Measurements from ENCODE around the gene SLC1A7.

SLC1A7 gene

DNA sequence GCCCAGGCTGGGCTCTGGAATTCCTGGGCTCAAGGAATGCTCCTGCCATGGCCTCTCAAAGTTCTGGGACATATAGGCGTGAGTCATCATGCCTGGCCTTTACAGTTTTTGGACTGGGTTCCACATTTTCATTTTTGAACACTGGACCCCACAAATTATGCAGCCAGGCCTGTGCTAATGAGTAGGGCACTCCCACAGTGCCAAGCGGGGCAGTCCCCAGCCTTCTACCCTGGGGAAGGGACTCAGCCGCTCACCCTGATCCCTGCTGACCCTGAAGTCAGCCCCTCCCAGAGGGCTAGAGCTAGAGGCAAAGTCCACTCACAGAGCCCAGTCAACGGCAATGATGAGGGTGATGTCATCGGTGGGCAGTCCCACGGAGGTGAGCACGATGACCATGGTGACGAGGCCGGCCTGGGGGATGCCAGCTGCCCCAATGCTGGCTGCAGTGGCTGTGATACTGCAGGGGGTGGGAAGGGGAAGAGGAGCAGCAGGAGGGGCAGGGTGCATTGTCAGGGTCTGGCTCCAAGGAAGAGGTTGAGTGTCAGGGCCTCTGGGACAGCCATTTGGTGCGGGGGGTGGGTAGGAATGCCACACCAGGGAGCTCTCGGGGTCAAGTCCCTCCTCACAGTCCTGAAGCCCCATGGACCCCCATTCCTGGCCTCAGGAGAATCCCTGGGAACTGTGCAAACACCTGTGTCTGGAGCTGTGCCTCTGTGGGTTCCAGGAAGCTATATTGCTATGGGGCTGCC is 52.8 kb downstream of the SLC1A7 start:
- no peak for DNase-seq

DNA sequence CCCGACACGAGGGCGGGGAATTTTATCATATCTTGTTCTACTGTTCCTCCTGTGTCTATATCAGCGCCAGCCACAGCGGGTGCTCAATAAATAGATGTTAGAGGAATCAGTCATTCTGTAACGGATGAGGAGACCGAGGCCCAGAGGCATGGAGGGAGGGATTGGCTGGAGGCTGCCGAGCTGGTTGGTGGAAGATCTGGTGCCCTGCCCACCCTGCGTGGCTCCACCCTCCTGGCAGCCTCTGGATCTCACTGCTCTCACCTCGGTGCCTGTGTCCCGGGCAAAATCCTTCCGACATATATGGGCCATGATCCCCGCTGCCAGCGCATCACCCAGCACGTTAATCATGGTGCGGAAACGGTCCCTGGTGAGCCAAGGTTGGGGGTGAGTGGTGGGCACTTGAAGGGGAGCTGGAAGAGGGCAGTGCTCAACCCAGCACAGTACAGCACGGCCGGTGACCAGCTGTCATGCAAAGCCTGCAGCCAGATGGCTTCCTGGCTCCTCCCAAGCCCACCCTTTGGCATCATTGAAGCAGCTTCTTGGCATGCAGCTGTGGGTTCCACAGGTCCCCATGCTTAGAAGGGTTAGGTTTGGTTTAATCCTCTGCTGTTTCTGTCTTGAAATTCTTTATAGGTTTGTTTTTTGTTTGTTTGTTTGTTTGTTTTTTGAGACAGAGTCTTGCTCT is 53.7 kb downstream of the SLC1A7 start:
- peak; percentile 40 for DNase-seq

DNA sequence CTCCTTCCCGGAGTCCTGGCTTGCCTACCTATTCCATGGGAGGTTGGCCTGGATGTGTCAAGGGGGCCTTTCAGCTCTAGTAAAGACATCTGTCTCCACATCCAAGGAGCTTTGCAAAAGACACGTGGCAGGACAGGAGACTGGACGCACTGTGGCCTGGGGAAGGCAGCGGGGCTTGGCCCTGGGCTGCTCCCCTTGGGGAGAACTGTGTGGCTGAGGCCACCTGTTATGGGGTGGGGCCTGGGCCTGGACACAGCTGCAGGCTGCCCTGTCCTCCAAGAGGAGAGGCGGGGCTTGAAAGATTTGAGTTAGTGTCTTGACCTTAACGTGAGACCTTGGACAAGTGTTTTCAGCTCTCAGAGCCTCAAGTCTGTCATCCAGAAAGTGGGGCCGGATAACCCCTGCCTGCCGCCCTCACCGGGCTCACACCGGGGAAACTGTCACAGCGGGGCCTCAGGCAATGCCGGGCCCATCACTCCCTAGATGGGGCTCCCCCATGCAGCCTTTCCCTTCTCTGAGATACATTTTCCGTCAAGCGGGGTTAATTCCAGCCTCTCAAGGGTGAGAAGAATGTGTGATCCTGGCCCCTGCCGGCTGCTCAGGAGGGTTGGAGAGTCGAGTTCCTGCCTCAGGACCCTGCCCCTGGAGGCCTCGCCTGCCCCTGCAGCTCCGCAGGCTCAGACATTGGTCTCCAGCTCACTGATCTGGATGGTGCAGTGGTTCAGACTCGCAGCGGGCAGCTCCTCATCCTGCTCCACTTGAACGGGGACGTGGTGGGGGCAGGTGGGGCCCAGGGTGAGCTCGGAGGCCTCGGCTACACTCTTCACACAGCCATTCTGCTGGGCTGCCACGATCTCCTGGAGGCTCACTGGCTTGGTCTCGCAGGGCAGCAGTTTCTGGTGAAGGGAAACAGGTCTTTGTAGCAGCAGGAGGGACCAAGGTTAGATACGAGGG is 54.8 kb downstream of the SLC1A7 start:
- no peak for DNase-seq

DNA sequence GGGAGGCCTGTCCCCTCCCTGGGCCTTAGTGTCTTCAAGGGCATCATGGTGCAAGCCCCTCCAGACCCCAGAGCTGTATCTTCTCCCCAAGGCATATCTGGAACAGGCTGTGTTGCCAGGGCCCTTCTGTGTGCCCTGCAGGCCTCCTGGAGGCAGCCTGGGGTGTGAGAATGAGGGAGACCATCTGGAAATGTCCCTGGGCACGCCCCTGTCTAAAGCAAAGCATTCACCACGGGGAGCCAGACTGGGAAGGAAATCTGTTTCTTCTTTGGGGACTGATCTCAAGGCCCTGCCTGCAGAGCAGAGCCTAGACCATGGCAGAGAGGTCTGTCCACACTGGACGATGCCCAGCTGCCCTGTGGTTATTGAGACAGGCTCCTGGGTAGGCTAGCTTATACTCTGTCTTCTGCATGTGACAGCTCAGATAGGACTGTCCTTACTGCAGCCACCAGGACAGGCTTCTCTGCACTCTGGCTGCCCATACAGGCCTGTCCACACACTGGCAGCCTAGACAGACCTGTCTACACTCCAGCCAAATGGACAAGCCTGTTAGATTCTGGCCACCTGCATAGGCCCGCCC is 55.9 kb downstream of the SLC1A7 start:
- DNase-seq: no peak

DNA sequence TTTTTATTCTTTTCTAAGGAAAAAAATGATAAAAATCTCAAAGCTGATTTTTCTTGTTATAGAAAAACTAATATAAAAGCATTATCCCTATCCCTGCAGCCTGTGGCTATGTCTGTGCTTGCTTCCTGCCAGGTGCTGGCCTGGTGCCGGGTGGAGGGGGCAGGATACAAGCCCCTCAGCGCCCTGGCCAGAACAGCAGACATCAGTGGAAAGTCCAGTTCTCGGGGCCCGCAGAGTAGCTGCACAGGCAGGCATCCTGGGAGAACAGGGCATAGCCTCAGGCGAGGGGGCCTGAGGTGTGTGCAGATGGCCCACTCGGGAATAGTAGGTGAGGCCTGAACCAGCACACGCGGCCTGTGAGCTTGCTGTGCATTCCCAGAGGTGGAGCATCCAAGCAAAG is 57.0 kb downstream of the SLC1A7 start:
- no peak for DNase-seq

DNA sequence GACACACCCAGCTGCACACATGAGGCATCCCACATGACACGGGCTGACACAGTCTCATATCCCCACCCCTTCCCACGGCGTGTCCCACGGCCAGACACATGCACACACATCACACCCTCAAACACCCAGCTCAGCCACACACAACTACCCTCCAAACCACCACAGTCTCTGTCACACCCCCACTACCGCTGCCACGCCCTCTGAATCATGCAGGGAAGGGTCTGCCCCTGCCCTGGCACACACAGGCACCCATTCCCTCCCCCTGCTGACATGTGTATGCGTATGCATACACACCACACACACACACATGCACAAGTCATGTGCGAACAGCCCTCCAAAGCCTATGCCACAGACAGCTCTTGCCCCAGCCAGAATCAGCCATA is 57.9 kb downstream of the SLC1A7 start:
- no peak for DNase-seq

DNA sequence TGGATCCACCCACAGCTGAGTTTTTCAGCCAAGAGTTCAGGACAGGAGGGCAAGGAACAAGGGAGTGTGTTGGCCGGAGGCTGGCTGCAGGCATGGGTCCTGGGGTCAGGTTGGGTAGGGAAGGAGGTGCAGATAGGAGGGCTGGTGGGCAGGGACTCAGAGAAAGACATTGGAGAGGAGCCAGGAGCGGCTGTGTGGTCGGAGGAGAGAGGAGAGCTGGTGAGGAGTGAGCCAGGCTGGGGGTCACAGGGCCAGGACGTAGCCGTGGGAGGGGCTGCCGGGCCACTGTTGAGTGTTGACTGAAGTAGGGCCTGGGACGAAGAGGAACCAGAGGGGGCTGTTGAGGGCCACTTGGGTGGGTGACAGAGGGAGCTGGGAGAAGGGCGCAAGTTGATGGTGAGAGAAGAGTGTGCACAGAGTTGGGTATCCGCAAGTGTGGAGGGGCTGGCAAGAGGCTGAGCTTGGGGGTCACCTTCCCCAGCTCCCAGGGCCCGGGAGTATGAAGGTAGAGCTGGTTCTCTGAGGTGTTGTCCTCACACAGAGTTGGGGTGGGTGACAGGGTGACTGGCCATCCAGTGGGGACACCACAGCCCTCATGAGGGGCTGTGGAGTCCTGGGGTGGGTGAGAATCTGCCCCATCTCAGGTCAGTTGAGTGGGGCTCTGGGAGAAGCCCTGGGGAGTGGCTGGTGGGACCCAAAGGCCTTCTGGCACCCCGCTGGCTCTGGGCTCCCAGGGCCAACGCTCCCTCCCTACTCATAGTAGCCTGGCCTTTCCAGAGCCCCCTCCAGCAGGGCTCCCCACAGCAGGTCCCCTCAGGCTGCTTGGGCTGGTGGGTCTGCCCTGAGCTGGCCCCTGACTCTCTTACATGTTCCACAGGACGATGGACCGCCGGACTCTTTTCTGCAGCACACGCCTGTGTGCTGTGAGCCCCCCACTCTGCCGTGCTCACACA is 58.5 kb downstream of the SLC1A7 start:
- DNase-seq: no peak

DNA sequence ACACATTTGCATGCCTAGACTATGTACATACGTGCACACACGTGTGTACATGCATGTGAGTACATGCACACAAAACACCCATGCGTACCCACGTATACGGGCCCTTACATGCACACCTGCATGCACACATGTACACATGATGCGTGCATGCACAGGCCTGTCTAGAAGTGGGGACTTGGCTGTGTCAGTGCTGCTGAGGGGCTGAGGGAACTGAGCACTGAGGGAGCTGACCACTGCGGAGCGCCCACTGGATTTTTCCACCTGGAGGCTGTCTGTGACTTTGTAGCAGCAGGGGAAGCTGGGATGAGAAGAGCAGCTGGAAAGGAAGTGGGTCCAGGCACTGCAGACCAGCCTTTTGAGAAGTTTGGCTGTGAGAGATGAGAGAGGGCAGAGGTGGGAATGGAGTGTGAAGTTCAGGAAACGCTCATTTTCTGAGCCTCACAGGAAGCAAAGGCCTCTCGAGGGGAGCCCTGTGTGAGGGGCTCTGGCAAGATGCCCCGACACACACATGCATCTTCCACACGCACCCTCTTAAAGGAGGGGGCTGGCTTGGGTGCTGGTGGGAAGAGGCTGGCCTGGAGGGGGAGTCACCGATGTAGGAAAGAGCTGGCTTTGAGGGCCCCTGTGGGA is 59.5 kb downstream of the SLC1A7 start:
- DNase-seq: no peak

DNA sequence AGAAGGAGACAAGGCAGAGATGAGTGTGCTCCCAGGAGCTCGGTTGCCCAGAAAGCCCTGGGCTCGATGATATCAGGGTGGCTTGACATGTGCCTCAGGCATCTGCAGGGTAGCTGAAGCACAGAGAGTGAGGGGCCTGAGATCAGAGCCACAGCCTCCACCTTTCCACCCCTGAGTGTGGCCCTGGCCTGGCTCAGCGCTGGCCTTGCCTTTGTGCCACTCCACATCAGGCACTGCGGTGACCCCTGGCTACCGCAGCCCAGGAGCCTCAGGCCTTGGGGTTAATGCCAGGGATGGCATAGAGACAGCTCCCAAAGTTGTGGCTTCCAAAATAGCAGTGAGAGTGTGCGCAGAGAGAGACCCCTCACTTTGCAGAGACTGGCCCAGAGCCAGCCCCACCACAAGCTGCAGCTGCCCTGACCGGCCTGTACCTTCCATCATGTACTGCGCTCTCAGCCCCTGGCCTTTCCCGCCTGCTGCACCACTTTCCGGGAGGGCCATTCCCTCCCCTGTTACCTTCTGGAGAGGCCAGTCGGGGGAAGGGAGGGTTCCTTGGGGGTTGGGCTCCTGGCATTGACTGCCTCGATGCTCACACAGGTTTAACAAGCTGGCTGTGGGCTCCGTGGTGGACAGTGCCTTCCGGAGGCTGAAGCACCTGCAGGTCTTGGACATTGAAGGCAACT is 60.9 kb downstream of the SLC1A7 start:
- DNase-seq: no peak

DNA sequence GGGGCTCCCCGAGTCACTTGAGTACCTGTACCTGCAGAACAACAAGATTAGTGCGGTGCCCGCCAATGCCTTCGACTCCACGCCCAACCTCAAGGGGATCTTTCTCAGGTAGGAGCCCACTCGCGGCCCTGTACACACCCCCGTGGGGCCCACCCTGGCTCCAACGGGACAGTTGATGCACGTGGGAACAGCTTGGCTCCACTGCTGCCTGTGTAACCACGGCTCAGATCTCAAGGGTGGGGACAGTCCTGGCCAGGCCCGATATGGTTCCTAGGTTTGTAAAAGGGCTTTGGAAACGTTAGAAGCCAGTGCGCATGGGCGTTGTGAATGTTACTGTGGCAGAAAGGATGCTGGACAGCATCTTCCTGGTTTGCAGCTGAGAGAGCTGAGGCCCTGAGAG is 61.7 kb downstream of the SLC1A7 start:
- no peak for DNase-seq

DNA sequence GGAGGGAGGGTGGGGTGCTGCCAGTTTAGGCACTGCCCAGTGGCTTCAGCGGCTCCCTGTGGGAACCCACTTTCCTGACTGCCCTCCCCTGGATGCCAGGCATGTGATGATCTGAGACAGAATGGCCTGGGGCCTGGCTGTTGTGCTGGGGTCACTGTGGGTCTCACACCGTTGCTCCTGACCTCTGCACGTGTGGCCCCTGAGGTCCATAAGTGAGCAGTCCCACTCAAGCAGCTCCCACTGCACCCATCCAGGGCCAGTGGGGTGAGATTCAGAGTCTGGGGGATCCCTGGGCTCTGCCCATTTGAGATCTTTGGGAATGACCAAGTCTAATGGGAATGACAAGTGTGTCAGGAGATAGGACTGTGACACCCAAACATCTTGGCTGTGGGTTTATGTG is 62.4 kb downstream of the SLC1A7 start:
- no peak for DNase-seq

DNA sequence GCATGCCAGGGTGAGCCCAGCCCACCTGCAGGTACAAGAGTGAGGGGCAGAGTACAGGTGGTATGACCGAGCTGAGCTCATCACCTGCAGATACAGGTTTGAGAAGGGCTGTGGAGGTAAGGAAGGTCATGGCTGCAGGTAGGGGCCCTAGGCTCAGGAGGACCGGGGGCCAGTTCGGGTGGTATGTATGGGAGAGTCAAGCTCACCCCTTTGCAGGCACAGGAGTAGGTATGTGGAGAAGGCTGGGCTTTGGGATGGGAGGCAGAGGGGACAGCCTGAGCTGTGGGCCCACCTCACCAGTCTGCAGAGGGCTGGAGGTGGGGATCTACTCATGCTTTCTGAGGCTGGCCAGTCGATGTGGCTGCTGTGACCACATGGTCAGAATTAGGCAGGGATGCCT is 63.2 kb downstream of the SLC1A7 start:
- DNase-seq: no peak

DNA sequence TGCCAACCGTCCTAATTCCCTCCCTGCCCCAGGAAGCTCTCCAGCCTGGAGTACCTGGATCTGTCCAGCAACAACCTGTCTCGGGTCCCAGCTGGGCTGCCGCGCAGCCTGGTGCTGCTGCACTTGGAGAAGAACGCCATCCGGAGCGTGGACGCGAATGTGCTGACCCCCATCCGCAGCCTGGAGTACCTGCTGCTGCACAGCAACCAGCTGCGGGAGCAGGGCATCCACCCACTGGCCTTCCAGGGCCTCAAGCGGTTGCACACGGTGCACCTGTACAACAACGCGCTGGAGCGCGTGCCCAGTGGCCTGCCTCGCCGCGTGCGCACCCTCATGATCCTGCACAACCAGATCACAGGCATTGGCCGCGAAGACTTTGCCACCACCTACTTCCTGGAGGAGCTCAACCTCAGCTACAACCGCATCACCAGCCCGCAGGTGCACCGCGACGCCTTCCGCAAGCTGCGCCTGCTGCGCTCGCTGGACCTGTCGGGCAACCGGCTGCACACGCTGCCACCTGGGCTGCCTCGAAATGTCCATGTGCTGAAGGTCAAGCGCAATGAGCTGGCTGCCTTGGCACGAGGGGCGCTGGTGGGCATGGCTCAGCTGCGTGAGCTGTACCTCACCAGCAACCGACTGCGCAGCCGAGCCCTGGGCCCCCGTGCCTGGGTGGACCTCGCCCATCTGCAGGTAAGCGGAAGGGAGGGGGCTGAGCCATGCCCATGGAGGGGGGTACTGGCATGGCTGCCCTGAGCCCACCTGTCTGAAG is 63.9 kb downstream of the SLC1A7 start:
- no peak for DNase-seq

DNA sequence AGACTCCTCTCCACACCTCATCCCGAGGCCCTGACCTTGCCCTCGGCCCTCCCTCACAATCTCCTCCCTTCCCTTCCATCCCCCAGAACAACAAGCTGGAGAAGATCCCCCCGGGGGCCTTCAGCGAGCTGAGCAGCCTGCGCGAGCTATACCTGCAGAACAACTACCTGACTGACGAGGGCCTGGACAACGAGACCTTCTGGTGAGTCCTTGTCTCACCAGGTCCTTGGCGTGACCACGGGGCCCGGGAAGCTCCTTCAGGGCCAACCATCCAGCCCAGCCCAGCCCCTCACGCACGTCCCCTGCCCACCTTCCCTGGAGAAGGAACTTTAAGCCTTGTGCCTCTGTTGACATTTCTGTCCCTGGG is 64.9 kb downstream of the SLC1A7 start:
- DNase-seq: no peak

DNA sequence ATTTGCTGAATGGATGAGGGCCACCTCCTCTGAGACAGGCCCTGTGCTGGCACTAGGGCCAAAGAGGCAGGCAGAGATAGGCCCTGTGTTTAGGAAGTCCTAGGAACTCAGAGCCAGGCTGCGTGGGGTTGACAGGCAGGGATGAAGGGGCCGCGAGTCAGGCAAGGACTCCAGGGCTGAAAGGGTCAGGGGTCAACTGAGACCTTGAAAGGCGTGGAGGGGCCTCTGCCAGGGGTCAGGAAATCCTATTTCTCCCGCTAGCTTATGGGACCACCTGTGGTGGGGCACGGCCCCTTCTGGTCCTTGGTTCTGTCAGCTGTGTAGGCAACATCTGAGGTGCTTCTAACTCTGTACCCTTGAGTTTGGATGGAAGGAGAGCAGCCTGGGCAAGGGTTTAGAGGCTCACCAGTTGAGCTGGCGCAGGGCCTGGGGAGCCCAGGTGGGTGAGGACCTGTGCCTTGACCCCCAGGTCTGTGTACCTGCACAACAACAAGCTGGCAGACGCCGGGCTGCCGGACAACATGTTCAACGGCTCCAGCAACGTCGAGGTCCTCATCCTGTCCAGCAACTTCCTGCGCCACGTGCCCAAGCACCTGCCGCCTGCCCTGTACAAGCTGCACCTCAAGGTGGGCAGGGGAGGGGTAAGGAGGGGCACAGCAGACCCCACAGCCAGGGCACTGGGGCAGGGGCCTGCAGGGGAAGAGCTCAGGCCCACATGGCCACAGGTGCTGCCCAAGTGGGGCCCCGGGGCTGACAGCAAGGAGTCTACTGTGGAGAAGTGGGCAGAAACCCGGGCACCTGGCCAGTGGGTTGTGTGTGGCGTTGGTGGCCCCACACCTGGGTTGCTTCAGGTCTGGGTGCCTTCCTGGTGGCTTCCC is 65.5 kb downstream of the SLC1A7 start:
- no peak for DNase-seq

DNA sequence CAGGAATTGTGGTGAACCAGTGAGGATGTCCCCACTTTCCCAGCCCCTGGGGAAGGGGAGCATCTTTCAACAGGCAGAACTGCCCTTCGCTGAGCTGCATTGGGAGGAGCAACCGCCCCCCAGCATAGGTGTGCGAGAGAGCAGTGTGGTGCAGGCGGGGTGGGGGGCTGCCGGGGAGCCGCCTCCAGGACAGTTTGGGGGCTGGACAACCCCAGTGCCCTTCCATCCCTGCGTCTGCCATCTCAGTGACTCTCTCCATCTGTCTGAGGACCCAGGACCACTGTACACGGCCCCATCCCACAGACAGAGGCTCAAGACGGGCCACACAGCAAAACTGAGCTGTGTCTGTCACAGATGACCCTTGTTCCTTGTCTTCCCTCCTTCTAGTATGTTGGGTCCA is 66.3 kb downstream of the SLC1A7 start:
- no peak for DNase-seq

DNA sequence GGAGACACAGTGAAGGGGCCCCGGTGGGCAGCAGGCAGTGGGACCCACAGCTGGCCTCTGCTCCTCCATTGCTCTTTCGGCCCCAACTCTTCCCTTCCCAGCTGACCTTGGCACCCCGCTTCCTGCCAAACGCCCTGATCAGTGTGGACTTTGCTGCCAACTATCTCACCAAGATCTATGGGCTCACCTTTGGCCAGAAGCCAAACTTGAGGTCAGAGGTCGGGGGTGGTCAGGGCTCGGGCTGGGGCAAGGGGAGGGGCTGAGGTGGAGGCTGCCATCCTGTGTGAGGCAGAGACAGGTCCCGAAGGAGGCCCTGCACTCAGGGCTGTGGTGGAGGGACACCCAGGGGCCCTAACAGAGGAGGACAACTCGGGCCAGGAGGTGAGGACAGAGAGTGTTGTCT is 66.7 kb downstream of the SLC1A7 start:
- DNase-seq: no peak

DNA sequence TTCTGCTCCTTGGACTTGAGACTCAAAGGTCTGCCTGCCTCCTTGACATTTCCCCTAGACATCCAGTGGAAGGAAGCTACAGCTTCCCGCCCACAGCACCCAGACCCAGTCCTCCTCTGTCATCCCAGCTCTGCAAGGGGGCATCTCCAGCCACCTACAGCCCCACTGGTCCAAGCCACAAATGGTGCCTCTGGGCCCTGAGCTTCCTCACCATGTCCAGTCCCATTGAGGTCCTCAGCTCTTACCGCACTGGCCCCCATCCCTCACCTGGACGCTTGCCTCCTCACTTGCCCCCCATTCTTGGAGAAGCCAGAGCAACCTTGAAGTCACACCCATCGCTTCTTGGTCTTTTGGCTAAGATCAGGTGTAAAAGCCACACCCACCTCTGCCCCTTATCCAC is 67.2 kb downstream of the SLC1A7 start:
- DNase-seq: no peak
